ENCODE data around the gene COL4A1.

GRCh38 chr13:110216006-110216397, 91.0 kb downstream of the COL4A1 start:
- TF ChIP-seq CTCF (IDR thresholded peaks at IDR 0.05) (no peak), POLR2A (IDR thresholded peaks at IDR 0.05) (no peak)

Data from heart left ventricle (tissue), 13 donors.